ENCODE data around the gene PDE4D. TPM values are rescaled to one million over a fixed set of nuclear protein-coding genes. Genes with fewer than 3 reads are reported as not detected.

Gene PDE4D
- total RNA-seq, 1 donor from 2014 or later = 44.8 TPM

DNA sequence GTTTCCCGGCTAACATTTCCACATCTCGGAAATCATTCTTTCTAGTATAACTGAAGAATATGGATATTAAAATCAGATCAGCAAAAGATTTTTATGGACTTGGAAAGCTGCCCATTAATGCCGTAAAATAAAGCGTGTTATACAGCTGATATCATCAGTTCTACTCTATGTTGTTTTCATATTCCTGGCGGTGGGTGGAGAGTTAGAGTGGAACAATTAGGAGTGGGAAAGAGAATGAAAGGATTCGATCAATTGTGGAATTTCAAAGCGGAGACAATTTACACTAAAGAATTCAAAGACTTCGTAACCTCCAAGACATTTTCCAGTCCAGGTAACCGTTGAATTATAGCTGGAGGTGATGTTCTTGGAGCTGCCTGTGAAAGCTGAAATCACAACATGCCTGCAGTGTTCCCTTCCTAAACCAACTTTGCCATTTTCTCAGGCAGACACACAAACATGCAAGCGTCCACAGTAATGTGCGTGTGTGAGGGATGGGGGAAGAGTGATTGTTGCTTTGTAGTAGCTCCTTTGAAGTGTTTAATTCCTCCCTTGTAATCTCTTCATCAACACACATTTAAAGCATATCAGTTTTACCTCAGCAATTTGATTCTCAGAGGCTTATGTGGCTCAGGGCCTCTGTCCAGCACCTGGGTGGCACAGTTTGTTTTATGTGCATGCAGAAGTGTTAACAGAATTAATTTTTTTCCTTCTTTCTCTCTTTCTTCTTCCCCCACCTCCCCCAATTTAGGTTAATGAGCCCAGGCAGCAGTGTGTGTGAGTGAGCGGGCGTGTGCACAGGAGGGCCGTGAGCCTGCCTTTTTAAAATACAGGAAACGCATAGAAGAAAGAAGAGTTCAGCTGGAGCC lies 766.6 kb downstream of the PDE4D start:
- Histone ChIP-seq H3K27me3 (no peaks in the 10 kb centered on the region), H3K27ac (peak overlapping the region in 1 of 2 donors; percentile 16), H3K36me3 (no peaks in the 10 kb centered on the region), H3K4me1 (peaks cover 0 to 13% of the 10 kb centered on the region in 2 donors), H3K9me3 (no peaks in the 10 kb centered on the region), H3K4me3 (peak overlapping the region; percentile 45 to 60)
- no peak for TF ChIP-seq CTCF (IDR thresholded peaks at IDR 0.05)
- intact Hi-C loops (cut with DNase I) = loop anchor here (1.0 to 10.0 kb wide), 2 partner anchors 88 to 202 kb away; no protein-coding TSS in a partner anchor
- DNase-seq (ENCODE audit: low spot score in 2 of 2) = no peak

- Histone ChIP-seq H3K4me1 (peaks cover 0 to 13% of the 10 kb centered on the region in 2 donors), H3K27ac (no peak overlapping the region), H3K4me3 (peak overlapping the region in 1 of 2 donors; percentile 60), H3K9me3 (no peaks in the 10 kb centered on the region), H3K27me3 (no peaks in the 10 kb centered on the region), H3K36me3 (no peaks in the 10 kb centered on the region)
- no peak for TF ChIP-seq CTCF (IDR thresholded peaks at IDR 0.05)
- DNase-seq (ENCODE audit: low spot score in 2 of 2) = no peak
- intact Hi-C loops (cut with DNase I) = loop anchor here (10.0 kb wide), 1 partner anchor 201 kb away; no protein-coding TSS in a partner anchor
Measured at GRCh38 chr5:59126016-59126707, 767.4 kb downstream of the PDE4D start.

- TF ChIP-seq CTCF (IDR thresholded peaks at IDR 0.05) = no peak
- no peaks in the 10 kb centered on the region for H3K27me3 ChIP-seq
- H3K4me1 ChIP-seq = peaks cover 0 to 13% of the 10 kb centered on the region in 2 donors
- DNase-seq (ENCODE audit: low spot score in 2 of 2) = no peak
- intact Hi-C loops (cut with DNase I) = loop anchor here (10.0 kb wide), 1 partner anchor 200 kb away; no protein-coding TSS in a partner anchor
- H3K9me3 ChIP-seq = no peaks in the 10 kb centered on the region
- H3K36me3 ChIP-seq = no peaks in the 10 kb centered on the region
- no peak overlapping the region for H3K4me3 ChIP-seq
- no peak overlapping the region for H3K27ac ChIP-seq
Measured at GRCh38 chr5:59125011-59125961, 768.2 kb downstream of the PDE4D start.

DNA sequence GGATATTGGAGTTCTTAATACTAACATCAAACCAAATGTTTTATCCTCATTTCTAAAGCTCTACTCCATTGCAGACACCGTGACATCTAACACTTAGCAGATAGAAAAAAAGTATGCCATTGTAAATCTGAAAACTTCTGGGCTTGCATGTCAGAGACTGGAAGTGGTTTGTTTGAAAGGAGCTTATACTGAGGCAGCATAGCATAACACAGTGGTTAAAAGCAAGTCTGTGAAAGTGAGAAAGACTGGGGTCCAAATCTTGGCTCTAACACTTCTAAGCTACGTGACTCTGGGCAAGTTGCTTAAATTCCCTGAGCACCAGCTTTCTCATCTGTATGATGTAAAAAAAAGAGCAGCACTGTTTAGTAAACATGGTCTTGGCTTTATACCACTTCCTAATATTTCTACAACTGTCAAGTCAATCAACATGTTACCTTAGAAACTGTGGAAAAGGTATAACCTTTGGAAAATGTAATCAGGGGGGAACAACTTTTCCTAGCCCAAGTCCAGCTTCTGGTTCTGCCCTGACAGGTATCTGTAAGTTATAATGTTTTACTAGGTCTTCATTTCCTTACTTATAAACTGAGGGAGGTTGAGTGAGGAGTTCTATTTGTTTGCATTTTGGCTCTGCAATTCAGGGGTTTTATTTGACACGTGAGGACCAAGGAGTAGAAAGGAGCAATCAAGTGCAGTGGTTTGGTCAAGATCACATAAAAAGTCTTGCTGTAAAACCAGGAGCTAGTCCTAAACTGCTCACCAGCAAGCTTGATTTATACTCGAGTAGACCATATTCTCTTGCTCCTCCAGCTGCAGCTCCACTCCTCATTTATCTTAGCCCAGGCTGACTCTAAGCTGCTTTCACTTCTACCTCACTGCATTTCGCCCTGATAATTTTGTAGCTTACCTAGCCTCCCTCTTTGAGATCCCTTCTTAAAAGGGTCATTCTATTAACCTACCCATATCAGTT lies 769.6 kb downstream of the PDE4D start:
- peaks cover 0 to 13% of the 10 kb centered on the region in 2 donors for H3K4me1 ChIP-seq
- H3K27ac ChIP-seq = no peak overlapping the region
- no peaks in the 10 kb centered on the region for H3K36me3 ChIP-seq
- no peaks in the 10 kb centered on the region for H3K27me3 ChIP-seq
- TF ChIP-seq CTCF (IDR thresholded peaks at IDR 0.05) = no peak
- DNase-seq (ENCODE audit: low spot score in 2 of 2) = no peak
- H3K4me3 ChIP-seq = no peak overlapping the region
- no peaks in the 10 kb centered on the region for H3K9me3 ChIP-seq
- intact Hi-C loops (cut with DNase I) = loop anchor here (10.0 kb wide), 1 partner anchor 199 kb away; no protein-coding TSS in a partner anchor
